Body of pancreas (tissue), 4 donors: ENCODE results near the gene TUBGCP5. TPM values are rescaled to one million over a fixed set of nuclear protein-coding genes. Genes with fewer than 3 reads are reported as not detected.
"Not testable (repeated sequence)": the region's sequence is repeated elsewhere in the genome, so short reads cannot be mapped to it uniquely, and the experiment has no call there.

Experiments used
- ATAC-seq: fragments of 150-250 bp; one replicate; pipeline ENCODE4 v1.9.1; 2016
- DNase-seq, 4 donors: peaks; one replicate each; pipeline ENCODE4 v3.0.0-alpha.2; 2019
- H3K27ac ChIP-seq, 4 donors: fragments of 200-600 bp; sonication (generic); 1 replicate in 3 of 4; 2 replicates in 1 of 4; pipeline versions ENCODE4 v1.5.1 to v1.6.1; 2016 to 2019; ENCODE audit warnings: mild to moderate bottlenecking in 1 of 4, mixed read lengths in 1 of 4, moderate library complexity in 1 of 4
- H3K27me3 ChIP-seq, 2 donors: fragments of 200-600 bp; sonication (generic); one replicate each; pipeline ENCODE4 v1.6.0; 2016; ENCODE audit warnings: mild to moderate bottlenecking in 1 of 2
- H3K36me3 ChIP-seq, 2 donors: fragments of 200-600 bp; sonication (generic); replicated peaks in 1 of 2; 2 replicates each; pipeline ENCODE4 v1.5.1; 2016; ENCODE audit warnings: low read depth in 2 of 2; ENCODE audit not compliant: insufficient read depth in 1 of 2
- H3K4me1 ChIP-seq: fragments of 200-600 bp; sonication (generic); one replicate; pipeline ENCODE4 v1.6.0; 2016
- H3K4me3 ChIP-seq, 2 donors: fragments of 200-600 bp; sonication (generic); 1 replicate in 1 of 2; 2 replicates in 1 of 2; pipeline ENCODE4 v1.5.1; 2016 to 2019
- H3K9me3 ChIP-seq, 3 donors: fragments of 200-600 bp; sonication (generic); 1 replicate in 2 of 3; 2 replicates in 1 of 3; pipeline ENCODE4 v1.5.1; 2016
- CTCF ChIP-seq, 7 experiments: fragments of 450-650 bp in 4 of 7; fragments of 200-600 bp in 3 of 7; sonication (generic) in 3 of 7; IDR thresholded peaks; one replicate each; pipeline ENCODE4 v1.5.1; 2016 to 2019; ENCODE audit warnings: antibody characterized with exemption in 7 of 7
- POLR2A ChIP-seq, 3 donors: fragments of 450-650 bp; IDR thresholded peaks; one replicate each; pipeline ENCODE4 v1.6.1; 2016; ENCODE audit warnings: antibody characterized with exemption in 3 of 3, mild to moderate bottlenecking in 2 of 3
- WGBS, 2 donors: methylation state at CpG; one replicate each; pipeline ENCODE4 v1.1.5; 2017; 5-methylcytosine and 5-hydroxymethylcytosine counted together
- intact Hi-C: fragments of 100-400 bp; cut with DNase I; formaldehyde crosslinking; loops from one replicate; pipeline ENCODE4 v1.15.1; 2023
- total RNA-seq, 2 donors: library from RNA; depleted of rRNA; stranded (reverse); fragments of >200 nt; gene quantifications; one replicate each; pipeline ENCODE4 v1.1.0, GENCODE V29; 2016

The TUBGCP5 gene
- total RNA-seq, 2 donors from 2014 or later: 12.2 to 12.7 TPM

- H3K4me3 ChIP-seq: no peak overlapping the region
- intact Hi-C loops: no loop called here
- no peaks in the 10 kb centered on the region for H3K27me3 ChIP-seq
- TF ChIP-seq POLR2A (IDR thresholded peaks at IDR 0.05) (no peak), CTCF (IDR thresholded peaks at IDR 0.05) (no peak)
- DNase-seq (no peak), ATAC-seq (no peak)
- H3K36me3 ChIP-seq: no peaks in the 10 kb centered on the region
- H3K4me1 ChIP-seq: peaks cover 14% of the 10 kb centered on the region
- no peaks in the 10 kb centered on the region for H3K9me3 ChIP-seq
- no peak overlapping the region for H3K27ac ChIP-seq
- WGBS, 2 donors: 91 to 92% methylated on average over 7 of the region's 7 CpGs
Measured at GRCh38 chr15:22988811-22989210, 50.6 kb downstream of the TUBGCP5 start.

- H3K27me3 ChIP-seq, H3K4me3 ChIP-seq, ATAC-seq, DNase-seq, H3K9me3 ChIP-seq, intact Hi-C loops, H3K27ac ChIP-seq, H3K36me3 ChIP-seq: not testable (repeated sequence)
- WGBS, 2 donors: 88% methylated on average over 11 of the region's 11 CpGs
- peaks cover 22% of the 10 kb centered on the region for H3K4me1 ChIP-seq
Measured at GRCh38 chr15:22981931-22982330, 57.4 kb downstream of the TUBGCP5 start.

- Histone ChIP-seq H3K36me3 (no peaks in the 10 kb centered on the region), H3K4me1 (peaks cover 25% of the 10 kb centered on the region), H3K27me3 (no peaks in the 10 kb centered on the region), H3K4me3 (peak overlapping the region; percentile 64 to 95), H3K27ac (peak overlapping the region; percentile 94), H3K9me3 (no peaks in the 10 kb centered on the region)
- WGBS, 2 donors: 59 to 66% methylated on average over 28 to 29 of the region's 30 CpGs
- no peak for TF ChIP-seq POLR2A (IDR thresholded peaks at IDR 0.05)
- no peak for TF ChIP-seq CTCF (IDR thresholded peaks at IDR 0.05)
- intact Hi-C loops: no loop called here
- DNase-seq: no peak
- no peak for ATAC-seq
Measured at GRCh38 chr15:22981051-22981840, 58.1 kb downstream of the TUBGCP5 start.

- no peaks in the 10 kb centered on the region for H3K9me3 ChIP-seq
- TF ChIP-seq POLR2A (IDR thresholded peaks at IDR 0.05) (peak; percentile 78 to 83 (median 79)), CTCF (IDR thresholded peaks at IDR 0.05) (no peak)
- H3K4me3 ChIP-seq: peak within 1 kb of the TSS; percentile 64 to 95
- WGBS, 2 donors: 0 to 1% methylated on average over 14 to 69 of the region's 93 CpGs
- peak; percentile 92 for ATAC-seq
- H3K27ac ChIP-seq: peak within 1 kb of the TSS; percentile 94
- intact Hi-C loops: no loop called here
- H3K4me1 ChIP-seq: peaks cover 25% of the 10 kb centered on the region
- no peaks in the 10 kb centered on the region for H3K36me3 ChIP-seq
- DNase-seq: peak; percentile 89 to 92 (median 92)
- H3K27me3 ChIP-seq: no peaks in the 10 kb centered on the region
Measured at GRCh38 chr15:22980189-22981050, 58.9 kb downstream of the TUBGCP5 start, which contains the start of gene CYFIP1. CYFIP1 (minus strand) TSS chr15:22980368; CDS start chr15:22947285, 33,083 bp downstream.
